Trophoblast cell (in vitro differentiated cells and primary cell): Measurements from ENCODE around the gene LRCH1.
A peak's percentile ranks its signal among the peaks of the same experiment; 100 is the strongest.

Source experiments
- DNase-seq, 2 donors: peaks; one replicate each; pipeline ENCODE4 v3.0.0-alpha.2; 2016
- H2AFZ ChIP-seq: 2 replicates; pipeline ENCODE4 v1.6.1; 2013; ENCODE audit warnings: low read length, moderate library complexity, mild to moderate bottlenecking; ENCODE audit not compliant: insufficient read depth, poor library complexity
- H2AK5ac ChIP-seq: 2 replicates; pipeline ENCODE4 v1.6.1; 2013; ENCODE audit warnings: mild to moderate bottlenecking, low read length
- H2BK120ac ChIP-seq: 2 replicates; pipeline ENCODE4 v1.6.1; 2013; ENCODE audit warnings: low read length, mild to moderate bottlenecking, moderate library complexity; ENCODE audit not compliant: insufficient read depth, poor library complexity
- H2BK12ac ChIP-seq: 2 replicates; pipeline ENCODE4 v1.6.1; 2013; ENCODE audit warnings: mild to moderate bottlenecking, low read length, moderate library complexity
- H2BK5ac ChIP-seq: 2 replicates; pipeline ENCODE4 v1.6.1; 2013; ENCODE audit warnings: low read length, low read depth, moderate library complexity, mild to moderate bottlenecking; ENCODE audit not compliant: poor library complexity
- H3K14ac ChIP-seq: 2 replicates; pipeline ENCODE4 v1.6.1; 2013; ENCODE audit warnings: mild to moderate bottlenecking, low read length
- H3K18ac ChIP-seq: 2 replicates; pipeline ENCODE4 v1.6.1; 2013; ENCODE audit warnings: mild to moderate bottlenecking, low read length
- H3K23ac ChIP-seq: 2 replicates; pipeline ENCODE4 v1.6.1; 2013; ENCODE audit warnings: low read length
- H3K27ac ChIP-seq: 2 replicates; pipeline ENCODE4 v1.5.1; 2013; ENCODE audit warnings: low read depth, mild to moderate bottlenecking, inconsistent platforms, low read length, moderate library complexity
- H3K27me3 ChIP-seq: 2 replicates; pipeline ENCODE4 v1.6.1; 2013; ENCODE audit warnings: inconsistent platforms, mild to moderate bottlenecking, low read length, moderate library complexity; ENCODE audit not compliant: insufficient read depth
- H3K36me3 ChIP-seq, 2 experiments: 1 replicate in 1 of 2; 2 replicates in 1 of 2; pipeline ENCODE4 v1.6.1; 2013; ENCODE audit warnings: low read length in 2 of 2, mild to moderate bottlenecking in 2 of 2, moderate library complexity in 1 of 2; ENCODE audit not compliant: insufficient read depth in 2 of 2, control insufficient read depth in 1 of 2
- H3K4ac ChIP-seq: 2 replicates; pipeline ENCODE4 v1.6.1; 2013; ENCODE audit warnings: low read depth, mild to moderate bottlenecking, low read length, moderate library complexity
- H3K4me1 ChIP-seq, 2 experiments: 1 replicate in 1 of 2; 2 replicates in 1 of 2; pipeline ENCODE4 v1.6.1; 2013; ENCODE audit warnings: low read length in 2 of 2, mild to moderate bottlenecking in 2 of 2, moderate library complexity in 1 of 2; ENCODE audit not compliant: insufficient read depth in 2 of 2, control insufficient read depth in 1 of 2
- H3K4me2 ChIP-seq: 2 replicates; pipeline ENCODE4 v1.6.1; 2013; ENCODE audit warnings: inconsistent platforms, mild to moderate bottlenecking, low read length, moderate library complexity
- H3K4me3 ChIP-seq: 2 replicates; pipeline ENCODE4 v1.5.1; 2013; ENCODE audit warnings: mild to moderate bottlenecking, low read depth, low read length, inconsistent platforms
- H3K79me1 ChIP-seq: one replicate; pipeline ENCODE4 v1.6.1; 2013; ENCODE audit warnings: low read length
- H3K79me2 ChIP-seq: 2 replicates; pipeline ENCODE4 v1.6.1; 2013; ENCODE audit warnings: low read length, mild to moderate bottlenecking; ENCODE audit not compliant: control insufficient read depth, insufficient read depth, poor library complexity
- H3K9ac ChIP-seq: 2 replicates; pipeline ENCODE4 v1.6.1; 2013; ENCODE audit warnings: mild to moderate bottlenecking, low read length
- H3K9me3 ChIP-seq: 2 replicates; pipeline ENCODE4 v1.6.1; 2013; ENCODE audit warnings: low read depth, mild to moderate bottlenecking, control low read depth, inconsistent platforms, low read length; ENCODE audit not compliant: insufficient read depth
- H4K12ac ChIP-seq: 2 replicates; pipeline ENCODE4 v1.6.1; 2013; ENCODE audit warnings: low read depth, mild to moderate bottlenecking, low read length, moderate library complexity
- H4K8ac ChIP-seq: 2 replicates; pipeline ENCODE4 v1.6.1; 2013; ENCODE audit warnings: low read depth, mild to moderate bottlenecking, low read length, moderate library complexity
- H4K91ac ChIP-seq: one replicate; pipeline ENCODE4 v1.6.1; 2013; ENCODE audit warnings: low read depth, mild to moderate bottlenecking, low read length, moderate library complexity
- WGBS: extraction: QIAGEN DNeasy Blood & Tissue Kit; methylation state at CpG from one replicate; pipeline ENCODE4 v1.1.7; 2013; ENCODE audit warnings: missing lambda C conversion rate; ENCODE audit not compliant: insufficient read length, insufficient coverage; ENCODE audit errors: extremely low coverage; 5-methylcytosine and 5-hydroxymethylcytosine counted together

The LRCH1 gene

GRCh38 chr13:46602531-46602930 is 49.6 kb downstream of the LRCH1 start:
- Histone ChIP-seq H2BK5ac (no peak overlapping the region), H4K91ac (no peak overlapping the region), H3K79me1 (no peaks in the 10 kb centered on the region), H3K27ac (no peak overlapping the region), H3K4ac (no peak overlapping the region), H3K18ac (no peak overlapping the region), H3K4me1 (peaks cover 2 to 3% of the 10 kb centered on the region in 2 experiments), H2BK12ac (no peak overlapping the region), H4K8ac (no peak overlapping the region), H3K79me2 (peaks cover 2% of the 10 kb centered on the region), H3K14ac (no peak overlapping the region), H4K12ac (no peak overlapping the region), H2AFZ (no peak overlapping the region), H3K9ac (no peak overlapping the region), H3K36me3 (no peaks in the 10 kb centered on the region), H3K27me3 (no peaks in the 10 kb centered on the region), H2BK120ac (no peak overlapping the region), H3K4me3 (no peak overlapping the region), H3K4me2 (no peak overlapping the region), H3K23ac (no peak overlapping the region), H3K9me3 (no peaks in the 10 kb centered on the region), H2AK5ac (no peak overlapping the region)
- no CpG with 5 or more reads among the region's 4 CpGs for WGBS
- no peak for DNase-seq

GRCh38 chr13:46603165-46603603 is 50.2 kb downstream of the LRCH1 start:
- Histone ChIP-seq H3K4me3 (no peak overlapping the region), H3K4me1 (peaks cover 8 to 9% of the 10 kb centered on the region in 2 experiments), H3K4me2 (no peak overlapping the region), H4K8ac (no peak overlapping the region), H3K79me2 (peaks cover 5% of the 10 kb centered on the region), H3K9ac (no peak overlapping the region), H3K18ac (no peak overlapping the region), H2AK5ac (no peak overlapping the region), H3K36me3 (no peaks in the 10 kb centered on the region), H3K27me3 (no peaks in the 10 kb centered on the region), H3K23ac (no peak overlapping the region), H2AFZ (no peak overlapping the region), H2BK12ac (no peak overlapping the region), H3K79me1 (no peaks in the 10 kb centered on the region), H4K12ac (no peak overlapping the region), H3K27ac (no peak overlapping the region), H2BK120ac (no peak overlapping the region), H3K9me3 (no peaks in the 10 kb centered on the region), H3K14ac (no peak overlapping the region), H4K91ac (no peak overlapping the region), H2BK5ac (no peak overlapping the region), H3K4ac (peak overlapping the region; percentile 49)
- DNase-seq: peak in 1 of 2 donors; percentile 51
- WGBS: no CpG with 5 or more reads among the region's 4 CpGs

DNA sequence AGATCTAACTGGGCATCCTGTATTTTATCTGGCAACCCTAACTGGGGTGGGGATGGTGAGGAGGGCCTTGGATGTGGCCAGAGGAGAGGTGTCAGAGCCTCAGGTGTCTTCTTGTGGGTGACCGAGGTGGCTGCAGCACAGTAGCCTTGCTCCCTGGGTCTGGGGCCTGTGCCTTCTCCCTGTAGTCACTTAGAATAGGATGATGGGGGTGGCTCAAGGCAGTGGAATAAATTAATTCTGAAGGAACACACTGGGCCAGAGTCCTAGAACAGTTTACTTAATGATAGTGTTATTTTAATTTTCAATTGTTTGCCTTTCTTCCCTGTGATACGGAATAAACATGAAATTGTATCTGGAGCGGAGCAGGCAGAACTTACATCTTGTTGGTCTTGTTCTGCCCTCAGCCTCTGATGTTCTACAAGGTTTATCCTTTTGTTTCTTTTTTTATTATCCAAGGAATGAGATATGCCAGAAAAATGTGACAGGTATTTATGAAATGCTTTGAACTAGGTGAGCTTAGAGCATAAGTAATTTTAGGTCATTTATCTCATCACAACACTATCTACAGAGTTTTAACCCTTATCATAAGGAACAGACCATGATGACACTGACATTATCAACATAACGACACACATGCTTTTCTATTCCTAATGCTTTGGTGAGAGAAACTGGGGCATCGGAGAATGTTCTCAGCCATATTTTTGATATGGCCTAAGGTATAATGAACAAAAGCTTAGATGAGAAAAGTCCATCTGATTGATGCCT is 51.4 kb downstream of the LRCH1 start:
- Histone ChIP-seq H2BK5ac (no peak overlapping the region), H3K23ac (no peak overlapping the region), H3K4ac (no peak overlapping the region), H3K4me3 (no peak overlapping the region), H3K4me1 (peaks cover 12% of the 10 kb centered on the region in 2 experiments), H3K4me2 (no peak overlapping the region), H3K79me2 (peaks cover 5% of the 10 kb centered on the region), H3K14ac (peak overlapping the region; percentile 35), H3K27me3 (no peaks in the 10 kb centered on the region), H3K18ac (peak overlapping the region; percentile 41), H3K27ac (no peak overlapping the region), H4K12ac (no peak overlapping the region), H4K8ac (no peak overlapping the region), H2BK120ac (peak overlapping the region; percentile 77), H3K79me1 (no peaks in the 10 kb centered on the region), H3K9ac (no peak overlapping the region), H3K36me3 (no peaks in the 10 kb centered on the region), H2AFZ (no peak overlapping the region), H2BK12ac (no peak overlapping the region), H2AK5ac (no peak overlapping the region), H4K91ac (no peak overlapping the region), H3K9me3 (no peaks in the 10 kb centered on the region)
- DNase-seq: peak in 1 of 2 donors; percentile 80
- no CpG with 5 or more reads among the region's 5 CpGs for WGBS

- H3K4ac ChIP-seq: no peak overlapping the region
- H3K4me1 ChIP-seq: peaks cover 14 to 15% of the 10 kb centered on the region in 2 experiments
- H2BK120ac ChIP-seq: no peak overlapping the region
- H3K36me3 ChIP-seq: no peaks in the 10 kb centered on the region
- peaks cover 5% of the 10 kb centered on the region for H3K79me2 ChIP-seq
- no peak overlapping the region for H3K9ac ChIP-seq
- H3K18ac ChIP-seq: no peak overlapping the region
- no peak overlapping the region for H3K23ac ChIP-seq
- H2BK5ac ChIP-seq: no peak overlapping the region
- no peaks in the 10 kb centered on the region for H3K9me3 ChIP-seq
- H2BK12ac ChIP-seq: no peak overlapping the region
- no CpG with 5 or more reads among the region's 4 CpGs for WGBS
- no peak overlapping the region for H3K4me3 ChIP-seq
- no peak overlapping the region for H4K8ac ChIP-seq
- H3K27ac ChIP-seq: no peak overlapping the region
- DNase-seq: no peak
- no peak overlapping the region for H4K91ac ChIP-seq
- H3K14ac ChIP-seq: no peak overlapping the region
- no peak overlapping the region for H2AFZ ChIP-seq
- no peak overlapping the region for H2AK5ac ChIP-seq
- no peak overlapping the region for H4K12ac ChIP-seq
- H3K27me3 ChIP-seq: no peaks in the 10 kb centered on the region
- no peak overlapping the region for H3K4me2 ChIP-seq
- H3K79me1 ChIP-seq: no peaks in the 10 kb centered on the region
These were observed 52.3 kb downstream of the LRCH1 start for GRCh38 chr13:46605076-46605824.
